Ovary (tissue), 3 donors: Measurements from ENCODE around the gene UST.

Experiments used
- POLR2A ChIP-seq: fragments of 450-650 bp; IDR thresholded peaks from one replicate; pipeline ENCODE4 v1.6.1; 2017; ENCODE audit warnings: antibody characterized with exemption, mild to moderate bottlenecking, moderate library complexity
- TF ChIP-seq, protein P1 (sequence below), 3 donors: fragments of 450-650 bp in 2 of 3; fragments of 200-600 bp in 1 of 3; IDR thresholded peaks; one replicate each; pipeline versions ENCODE4 v1.5.1 to v1.8.0; 2016 to 2022; ENCODE audit warnings: antibody characterized with exemption in 3 of 3, mild to moderate bottlenecking in 1 of 3
- donor health status: DM: no; HTN: no; CAD: no.

DNA sequence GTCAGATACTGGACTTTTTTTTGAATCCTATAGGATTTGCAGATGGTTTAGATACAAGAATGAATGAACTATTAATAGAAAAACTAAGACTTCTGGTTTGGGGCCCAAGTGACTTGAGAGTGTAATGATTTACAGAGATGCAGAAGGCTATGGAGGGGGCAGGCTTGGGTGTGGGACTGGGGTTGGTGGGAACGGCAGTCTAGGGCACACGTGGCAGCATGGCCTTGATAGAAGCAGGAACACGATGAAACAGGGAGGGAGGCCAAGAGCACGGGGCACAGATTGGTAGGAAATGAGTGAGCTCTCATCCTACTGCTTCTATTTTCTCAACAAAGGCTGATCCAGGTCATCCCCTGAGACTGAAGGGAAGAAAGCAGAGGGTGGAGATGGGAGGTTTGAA lies 3.4 kb upstream of the UST start:
- TF ChIP-seq, protein P1, sequence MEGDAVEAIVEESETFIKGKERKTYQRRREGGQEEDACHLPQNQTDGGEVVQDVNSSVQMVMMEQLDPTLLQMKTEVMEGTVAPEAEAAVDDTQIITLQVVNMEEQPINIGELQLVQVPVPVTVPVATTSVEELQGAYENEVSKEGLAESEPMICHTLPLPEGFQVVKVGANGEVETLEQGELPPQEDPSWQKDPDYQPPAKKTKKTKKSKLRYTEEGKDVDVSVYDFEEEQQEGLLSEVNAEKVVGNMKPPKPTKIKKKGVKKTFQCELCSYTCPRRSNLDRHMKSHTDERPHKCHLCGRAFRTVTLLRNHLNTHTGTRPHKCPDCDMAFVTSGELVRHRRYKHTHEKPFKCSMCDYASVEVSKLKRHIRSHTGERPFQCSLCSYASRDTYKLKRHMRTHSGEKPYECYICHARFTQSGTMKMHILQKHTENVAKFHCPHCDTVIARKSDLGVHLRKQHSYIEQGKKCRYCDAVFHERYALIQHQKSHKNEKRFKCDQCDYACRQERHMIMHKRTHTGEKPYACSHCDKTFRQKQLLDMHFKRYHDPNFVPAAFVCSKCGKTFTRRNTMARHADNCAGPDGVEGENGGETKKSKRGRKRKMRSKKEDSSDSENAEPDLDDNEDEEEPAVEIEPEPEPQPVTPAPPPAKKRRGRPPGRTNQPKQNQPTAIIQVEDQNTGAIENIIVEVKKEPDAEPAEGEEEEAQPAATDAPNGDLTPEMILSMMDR (IDR thresholded peaks at IDR 0.05), result no peak
- no peak for TF ChIP-seq POLR2A
